Brain microvascular endothelial cell (primary cell): ENCODE measurements around the gene HESX1.

Experiments used
- DNase-seq: peaks from one replicate; pipeline ENCODE4 v3.0.0-alpha.2; 2020
- H3K27ac ChIP-seq: fragments of 250-450 bp; sonication (Bioruptor Pico); 2 replicates; pipeline ENCODE4 v1.5.1; 2020; ENCODE audit warnings: mild to moderate bottlenecking, moderate library complexity
- H3K27me3 ChIP-seq: fragments of 250-450 bp; sonication (Bioruptor Pico); replicated peaks from 2 replicates; pipeline ENCODE4 v1.5.1; 2020; ENCODE audit warnings: mild to moderate bottlenecking
- H3K36me3 ChIP-seq: fragments of 250-450 bp; sonication (Bioruptor Pico); replicated peaks from 2 replicates; pipeline ENCODE4 v1.5.1; 2020; ENCODE audit warnings: mild to moderate bottlenecking
- H3K4me3 ChIP-seq: 2 replicates; pipeline ENCODE4 v1.5.1; 2011; ENCODE audit warnings: low read depth, mild to moderate bottlenecking, control low read depth, low read length, moderate library complexity
- CTCF ChIP-seq: IDR thresholded peaks from 2 replicates; pipeline ENCODE4 v1.5.1; 2011; ENCODE audit warnings: low read depth, mild to moderate bottlenecking, moderate library complexity, low read length, control low read depth, inconsistent platforms; ENCODE audit errors: missing control alignments
- in situ Hi-C: cut with HindIII; loops from 2 replicates; pipeline ENCODE4 v1.10.0; 2017; ENCODE audit warnings: low sequenced_read_pairs, low pct_ligation_motif_present

The HESX1 gene

GRCh38 chr3:57161915-57162314, 37.9 kb downstream of the HESX1 start:
- Histone ChIP-seq H3K27ac (no peak overlapping the region), H3K4me3 (no peak overlapping the region), H3K36me3 (no peaks in the 10 kb centered on the region), H3K27me3 (no peaks in the 10 kb centered on the region)
- in situ Hi-C loops, result no loop called here
- no peak for DNase-seq
- TF ChIP-seq CTCF, result no peak

DNA sequence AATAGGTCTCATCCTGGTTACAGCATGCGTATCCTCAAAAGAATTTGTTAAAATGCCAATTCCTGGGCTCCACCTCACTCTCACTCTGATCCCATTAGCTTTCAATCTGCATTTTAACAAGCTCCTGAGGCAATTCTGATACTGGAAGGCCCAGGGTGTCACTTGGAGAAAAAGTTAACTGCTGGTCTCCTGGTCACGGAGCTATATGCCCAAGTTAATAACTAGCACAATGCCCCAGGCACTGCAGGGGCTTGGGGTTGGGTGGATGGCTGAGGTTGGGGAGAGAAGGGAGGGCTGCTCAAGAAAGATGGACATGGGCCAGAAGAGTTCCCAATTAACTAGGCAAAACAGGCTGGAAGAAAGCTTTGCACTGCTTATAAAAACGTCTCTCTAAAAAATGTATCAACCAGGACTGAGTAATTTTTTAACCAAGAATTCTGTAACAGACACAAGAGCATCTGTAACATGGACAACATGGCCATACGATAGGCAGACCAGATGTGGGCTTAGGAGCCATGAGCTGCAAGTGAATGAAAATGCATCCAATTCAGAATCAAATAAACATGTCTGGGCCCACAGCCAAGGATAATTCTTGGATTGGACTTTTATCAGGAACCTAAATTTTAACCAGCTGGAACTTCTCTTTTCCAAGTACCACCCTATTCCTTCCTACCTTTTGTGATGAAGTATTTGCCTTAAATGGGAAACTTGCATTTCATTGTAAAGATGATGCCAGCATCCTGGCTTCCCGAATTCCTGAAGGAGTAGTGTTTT, 38.8 kb downstream of the HESX1 start:
- H3K27ac ChIP-seq, result no peak overlapping the region
- H3K27me3 ChIP-seq, result no peaks in the 10 kb centered on the region
- H3K4me3 ChIP-seq, result no peak overlapping the region
- no peak for TF ChIP-seq CTCF
- no peak for DNase-seq
- in situ Hi-C loops, result no loop called here
- H3K36me3 ChIP-seq, result no peaks in the 10 kb centered on the region

- TF ChIP-seq CTCF, result no peak
- no peaks in the 10 kb centered on the region for H3K27me3 ChIP-seq
- in situ Hi-C loops, result no loop called here
- no peak overlapping the region for H3K4me3 ChIP-seq
- no peak overlapping the region for H3K27ac ChIP-seq
- DNase-seq, result no peak
- H3K36me3 ChIP-seq, result no peaks in the 10 kb centered on the region
Observed at GRCh38 chr3:57160076-57160764, 39.6 kb downstream of the HESX1 start.

GRCh38 chr3:57158813-57159738, 40.7 kb downstream of the HESX1 start:
- no peak for DNase-seq

GRCh38 chr3:57158325-57158724, 41.5 kb downstream of the HESX1 start:
- no peak overlapping the region for H3K27ac ChIP-seq
- in situ Hi-C loops, result no loop called here
- no peak overlapping the region for H3K4me3 ChIP-seq
- no peaks in the 10 kb centered on the region for H3K27me3 ChIP-seq
- no peak for DNase-seq
- no peaks in the 10 kb centered on the region for H3K36me3 ChIP-seq
- no peak for TF ChIP-seq CTCF

More at GRCh38 chr3:57158813-57159738, 40.7 kb downstream of the HESX1 start:
- no peak overlapping the region for H3K27ac ChIP-seq
- TF ChIP-seq CTCF, result no peak
- in situ Hi-C loops, result no loop called here
- no peak overlapping the region for H3K4me3 ChIP-seq
- H3K36me3 ChIP-seq, result no peaks in the 10 kb centered on the region
- no peaks in the 10 kb centered on the region for H3K27me3 ChIP-seq
